Measurements from ENCODE around the gene CORO7. TPM values are rescaled to one million over a fixed set of nuclear protein-coding genes. Genes with fewer than 3 reads are reported as not detected.

The CORO7 gene
- polyA plus RNA-seq, 6 donors from 2014 or later, result 9.0 to 40.1 (median 20.7) TPM

DNA sequence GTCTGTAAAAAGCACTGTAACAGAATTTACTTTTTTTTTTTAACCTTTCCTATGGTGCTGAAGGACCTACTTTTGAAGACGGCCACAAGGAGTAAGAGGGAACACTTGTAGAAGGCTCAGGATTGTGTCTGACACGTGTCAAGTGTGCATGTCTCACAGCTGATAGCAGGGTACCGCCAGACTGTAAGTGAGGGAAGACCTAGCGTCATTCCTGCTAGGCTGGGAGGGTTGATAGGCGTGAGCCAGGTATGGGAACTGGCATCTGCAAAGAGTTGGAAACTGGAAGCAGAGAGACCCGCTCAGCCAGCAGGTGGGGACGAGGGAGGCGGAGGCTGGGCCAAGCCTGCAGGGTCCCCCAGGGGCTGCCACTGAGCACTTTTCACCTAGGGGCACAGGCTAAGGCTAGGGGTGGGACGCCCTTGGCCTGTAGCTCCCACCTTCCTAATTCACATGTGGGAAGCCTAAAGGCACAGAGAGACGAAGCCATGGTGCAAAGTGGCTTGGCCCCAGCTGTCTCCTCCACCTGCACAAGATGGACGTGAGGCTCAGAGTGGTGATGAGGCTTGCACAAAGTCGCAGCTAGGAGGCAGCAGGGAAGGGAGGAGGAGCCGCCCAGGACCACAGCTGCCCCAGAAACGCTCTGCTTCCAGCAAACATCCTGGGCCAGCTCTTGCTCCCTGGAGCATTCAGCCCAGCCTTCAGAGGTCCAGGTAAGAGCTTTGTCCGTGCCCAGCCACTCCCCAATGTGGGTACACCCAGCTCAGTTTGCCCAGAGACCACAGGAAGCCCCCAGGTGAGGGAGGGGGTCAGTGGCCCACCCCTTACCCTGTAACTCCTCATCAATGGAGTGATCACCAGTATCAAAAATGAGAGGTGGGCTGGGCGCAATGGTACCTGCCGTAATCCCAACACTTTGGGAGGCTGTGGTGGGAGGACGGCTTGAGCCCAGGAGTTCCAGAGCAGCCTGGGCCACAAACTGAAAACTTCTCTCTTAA is 25.8 kb downstream of the CORO7 start:
- peak overlapping the region in 2 of 8 donors; percentile 29 to 58 for H3K4me3 Mint-ChIP-seq
- no peaks in the 10 kb centered on the region for H3K27me3 Mint-ChIP-seq
- no peak for ATAC-seq (ENCODE audit: low read depth in 2 of 2)
- peaks cover 1 to 3% (median 2%) of the 10 kb centered on the region in 3 donors for H3K4me1 Mint-ChIP-seq
- peaks cover 3 to 4% of the 10 kb centered on the region in 2 donors for H3K36me3 Mint-ChIP-seq
- H3K27ac Mint-ChIP-seq, result peak overlapping the region in 3 of 6 donors; percentile 62 to 85 (median 84)
- DNase-seq, result no peak
- H3K9me3 Mint-ChIP-seq, result no peaks in the 10 kb centered on the region

DNA sequence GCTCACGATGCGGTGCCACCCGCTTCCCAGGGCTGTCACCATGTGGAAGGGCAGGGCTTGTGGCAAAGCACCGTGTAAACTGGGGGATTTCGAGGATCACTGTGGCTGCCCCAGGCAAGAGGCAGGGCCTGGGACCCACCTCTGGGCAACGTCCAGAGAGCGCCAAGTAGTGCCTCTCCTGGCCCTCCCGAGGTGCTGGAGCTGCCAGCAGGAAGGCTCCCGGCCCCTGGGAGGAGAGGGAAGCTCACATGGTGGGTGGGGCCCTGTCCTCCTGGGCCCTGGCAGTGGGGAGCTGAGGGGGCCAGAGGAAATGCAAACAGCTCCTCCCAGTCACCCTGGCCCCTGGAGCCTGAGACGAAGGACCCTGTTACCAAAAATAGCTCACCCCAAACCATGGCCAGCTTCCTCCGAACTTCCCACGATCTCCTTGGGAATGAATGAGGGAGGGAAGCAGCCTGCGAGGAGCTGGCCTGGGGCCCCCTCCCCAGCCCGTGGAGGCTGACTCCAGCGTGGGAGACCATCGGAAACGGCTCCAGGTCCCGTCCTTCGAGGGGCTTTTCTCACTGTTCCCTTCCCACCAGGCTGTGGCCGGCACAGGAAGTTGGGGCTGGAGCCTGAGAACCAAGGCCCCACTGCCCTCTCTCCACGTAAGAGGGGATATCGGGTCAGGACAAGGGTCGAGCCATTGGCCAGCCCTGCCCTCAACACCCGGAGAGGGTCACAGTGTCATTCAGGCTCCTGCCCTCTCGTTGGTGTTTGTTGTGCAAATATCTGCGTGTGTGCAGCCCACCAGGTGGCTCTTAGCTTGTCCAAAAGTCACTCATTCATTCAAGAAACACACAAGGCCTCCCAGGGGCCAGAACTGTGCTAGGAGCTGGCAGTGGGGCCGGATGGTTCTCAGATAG is 27.1 kb downstream of the CORO7 start:
- no peaks in the 10 kb centered on the region for H3K4me1 Mint-ChIP-seq
- H3K27ac Mint-ChIP-seq, result no peak overlapping the region
- DNase-seq, result no peak
- H3K4me3 Mint-ChIP-seq, result peak overlapping the region in 1 of 8 donors; percentile 29
- no peaks in the 10 kb centered on the region for H3K36me3 Mint-ChIP-seq
- H3K27me3 Mint-ChIP-seq, result no peaks in the 10 kb centered on the region
- H3K9me3 Mint-ChIP-seq, result no peaks in the 10 kb centered on the region
- ATAC-seq (ENCODE audit: low read depth in 2 of 2), result no peak

DNA sequence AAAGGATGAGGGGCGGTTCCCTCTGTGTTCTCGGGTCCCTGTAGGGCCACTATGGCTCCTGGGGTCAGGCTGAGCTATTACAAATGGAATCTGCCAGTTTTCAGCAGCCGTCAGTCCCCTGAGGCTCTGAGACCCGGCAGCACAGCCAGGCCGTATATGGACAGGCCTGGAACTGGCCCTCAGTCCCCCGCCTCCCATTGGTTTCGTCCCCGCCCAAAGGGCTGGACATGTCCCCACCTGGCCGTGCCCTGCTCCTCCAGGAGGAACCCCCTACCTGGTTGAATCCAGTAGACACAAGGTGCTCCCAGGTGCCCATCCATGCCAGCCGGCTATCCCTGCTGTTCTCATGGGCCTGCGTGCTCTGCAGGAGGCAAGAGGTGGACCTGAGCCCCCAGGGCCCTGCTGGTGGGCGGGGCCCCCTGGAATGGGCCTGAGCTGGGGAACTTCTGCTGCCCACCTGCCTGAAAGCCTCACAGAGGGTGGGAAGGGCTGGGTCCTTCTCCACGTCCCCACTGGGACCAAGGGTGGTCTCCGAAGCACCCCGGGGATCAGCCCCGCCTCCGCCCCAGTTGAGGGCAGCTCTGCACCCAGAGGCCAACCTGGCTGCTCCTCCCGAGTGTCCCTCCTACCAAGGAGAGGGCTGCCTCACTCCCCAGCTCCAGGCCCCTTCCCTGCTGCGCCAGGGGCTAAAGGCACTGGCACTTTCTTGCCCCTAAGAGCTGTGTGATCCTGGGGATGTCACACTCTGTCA is 27.9 kb downstream of the CORO7 start:
- Mint-ChIP-seq H3K27me3 (no peaks in the 10 kb centered on the region), H3K27ac (no peak overlapping the region), H3K4me3 (no peak overlapping the region), H3K36me3 (peaks cover 0 to 2% of the 10 kb centered on the region in 2 donors), H3K4me1 (peaks cover 0 to under 1% (median 0%) of the 10 kb centered on the region in 3 donors), H3K9me3 (no peaks in the 10 kb centered on the region)
- no peak for DNase-seq
- ATAC-seq (ENCODE audit: low read depth in 2 of 2), result no peak

DNA sequence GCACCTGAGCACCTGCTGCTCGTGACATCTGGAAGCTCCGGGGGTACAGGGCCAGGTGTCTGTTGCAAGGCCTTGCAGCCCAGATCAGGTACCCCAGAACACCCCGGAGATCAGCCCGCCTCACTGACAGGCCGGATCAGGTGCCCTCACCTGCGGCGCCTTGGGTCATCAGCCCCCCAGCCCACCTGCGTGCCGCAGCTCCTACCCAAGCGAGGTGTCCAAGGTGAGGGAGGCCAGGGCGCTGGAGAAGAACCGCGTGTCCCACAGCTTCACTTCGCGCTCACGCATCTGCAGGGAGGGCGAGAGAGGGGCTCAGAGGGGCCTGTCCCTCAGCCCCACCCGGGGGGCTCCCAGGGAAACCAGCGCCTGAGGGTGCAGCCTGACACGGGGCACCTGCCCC is 28.6 kb downstream of the CORO7 start:
- ATAC-seq (ENCODE audit: low read depth in 2 of 2) (no peak), DNase-seq (no peak)
- H3K4me3 Mint-ChIP-seq, result no peak overlapping the region
- H3K9me3 Mint-ChIP-seq, result no peaks in the 10 kb centered on the region
- peak overlapping the region in 1 of 6 donors; percentile 78 for H3K27ac Mint-ChIP-seq
- H3K4me1 Mint-ChIP-seq, result peaks cover 0 to 4% (median 0%) of the 10 kb centered on the region in 3 donors
- H3K36me3 Mint-ChIP-seq, result peaks cover 0 to 7% of the 10 kb centered on the region in 2 donors
- no peaks in the 10 kb centered on the region for H3K27me3 Mint-ChIP-seq

DNA sequence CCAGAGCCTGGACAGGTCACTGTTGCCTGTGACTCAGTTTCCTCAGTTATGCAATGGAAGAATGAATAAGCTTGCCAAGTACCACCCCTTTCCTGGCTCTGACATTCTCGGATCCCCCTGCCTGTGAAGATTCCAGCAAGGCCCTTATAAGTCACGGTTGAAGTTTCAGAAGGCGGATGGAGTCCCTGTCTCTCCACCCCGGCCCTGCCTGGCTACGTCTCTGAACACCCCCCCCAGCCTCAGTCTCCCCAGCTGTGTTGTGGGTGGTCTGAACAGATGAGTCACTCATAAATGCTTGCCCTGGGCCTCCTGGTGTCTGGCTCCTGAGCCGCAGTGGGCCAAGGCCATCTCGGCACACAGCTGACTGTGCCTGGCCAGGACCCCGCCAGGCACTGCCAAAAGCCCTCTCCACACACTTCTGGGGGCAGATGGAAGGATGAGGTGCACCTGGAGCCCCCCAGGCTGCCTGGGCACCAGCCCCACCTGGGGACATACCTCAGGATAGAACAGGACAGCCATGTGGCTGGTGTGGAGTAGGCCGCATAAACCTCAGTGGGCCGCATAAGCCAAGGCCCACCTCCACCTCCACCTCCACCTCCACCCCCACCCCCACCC is 29.3 kb downstream of the CORO7 start:
- Mint-ChIP-seq H3K4me3 (no peak overlapping the region), H3K27me3 (no peaks in the 10 kb centered on the region), H3K36me3 (peaks cover 0 to 7% of the 10 kb centered on the region in 2 donors), H3K27ac (peak overlapping the region in 2 of 6 donors; percentile 65 to 78), H3K4me1 (peaks cover 0 to 4% (median 0%) of the 10 kb centered on the region in 3 donors), H3K9me3 (no peaks in the 10 kb centered on the region)
- ATAC-seq (ENCODE audit: low read depth in 2 of 2), result no peak
- no peak for DNase-seq

DNA sequence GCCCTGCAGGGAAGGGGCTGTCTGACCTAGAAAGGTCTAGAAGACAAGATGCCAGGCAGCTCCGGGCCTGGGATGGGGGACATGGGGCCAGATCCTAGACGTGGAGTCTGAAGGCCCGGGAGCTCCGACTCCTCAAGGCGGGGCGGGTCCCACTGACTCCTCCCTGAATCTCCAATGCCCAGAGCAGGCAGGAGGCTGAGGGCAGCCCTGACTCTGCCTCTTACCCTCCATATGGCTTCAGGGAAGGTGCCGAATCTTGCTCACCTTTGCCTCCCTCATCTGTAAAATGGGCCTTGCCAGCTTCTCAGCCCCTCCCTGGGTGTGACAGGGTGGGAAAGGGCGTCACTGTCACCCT is 30.0 kb downstream of the CORO7 start:
- no peaks in the 10 kb centered on the region for H3K27me3 Mint-ChIP-seq
- H3K4me1 Mint-ChIP-seq, result peaks cover 0 to 4% (median 0%) of the 10 kb centered on the region in 3 donors
- peaks cover 0 to 7% of the 10 kb centered on the region in 2 donors for H3K36me3 Mint-ChIP-seq
- ATAC-seq (ENCODE audit: low read depth in 2 of 2) (no peak), DNase-seq (no peak)
- H3K4me3 Mint-ChIP-seq, result no peak overlapping the region
- no peaks in the 10 kb centered on the region for H3K9me3 Mint-ChIP-seq
- peak overlapping the region in 1 of 6 donors; percentile 78 for H3K27ac Mint-ChIP-seq

DNA sequence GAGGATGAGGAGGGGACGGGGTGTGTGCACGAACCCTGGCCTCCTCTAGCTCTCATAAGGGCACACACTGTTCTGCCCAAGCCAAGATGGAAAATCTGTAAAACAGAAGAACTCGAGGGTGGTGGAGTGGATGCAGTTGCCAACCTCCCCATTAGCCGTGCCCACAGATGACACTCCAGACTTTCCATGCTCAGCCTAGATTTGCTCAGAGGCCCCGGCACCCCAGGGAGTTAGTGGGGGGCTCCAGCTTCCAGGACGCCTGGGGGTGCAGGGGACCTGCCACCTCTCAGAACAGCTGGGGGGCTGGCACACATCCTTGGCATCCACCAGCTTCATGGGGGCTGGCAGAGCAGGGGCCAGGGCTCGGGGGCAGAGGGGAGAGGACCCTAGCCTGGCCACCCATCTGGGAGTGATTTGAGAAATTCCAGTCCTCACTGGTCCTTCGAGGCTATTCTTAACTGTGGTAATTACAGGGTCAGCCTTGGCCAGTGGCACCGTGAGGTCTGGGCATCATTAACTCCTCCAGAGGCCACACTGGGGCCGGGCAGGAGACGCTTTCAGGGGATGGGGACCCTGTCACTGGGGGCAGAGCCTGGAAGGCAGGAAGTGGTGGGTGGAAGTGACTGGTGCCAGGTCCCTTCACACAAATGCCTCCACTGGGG is 30.5 kb downstream of the CORO7 start:
- Mint-ChIP-seq H3K9me3 (no peaks in the 10 kb centered on the region), H3K27me3 (no peaks in the 10 kb centered on the region), H3K4me3 (peak overlapping the region in 1 of 8 donors; percentile 66), H3K4me1 (peaks cover 0 to 4% (median 0%) of the 10 kb centered on the region in 3 donors), H3K36me3 (peaks cover 0 to 7% of the 10 kb centered on the region in 2 donors), H3K27ac (peak overlapping the region in 2 of 6 donors; percentile 78 to 86)
- no peak for ATAC-seq (ENCODE audit: low read depth in 2 of 2)
- no peak for DNase-seq

DNA sequence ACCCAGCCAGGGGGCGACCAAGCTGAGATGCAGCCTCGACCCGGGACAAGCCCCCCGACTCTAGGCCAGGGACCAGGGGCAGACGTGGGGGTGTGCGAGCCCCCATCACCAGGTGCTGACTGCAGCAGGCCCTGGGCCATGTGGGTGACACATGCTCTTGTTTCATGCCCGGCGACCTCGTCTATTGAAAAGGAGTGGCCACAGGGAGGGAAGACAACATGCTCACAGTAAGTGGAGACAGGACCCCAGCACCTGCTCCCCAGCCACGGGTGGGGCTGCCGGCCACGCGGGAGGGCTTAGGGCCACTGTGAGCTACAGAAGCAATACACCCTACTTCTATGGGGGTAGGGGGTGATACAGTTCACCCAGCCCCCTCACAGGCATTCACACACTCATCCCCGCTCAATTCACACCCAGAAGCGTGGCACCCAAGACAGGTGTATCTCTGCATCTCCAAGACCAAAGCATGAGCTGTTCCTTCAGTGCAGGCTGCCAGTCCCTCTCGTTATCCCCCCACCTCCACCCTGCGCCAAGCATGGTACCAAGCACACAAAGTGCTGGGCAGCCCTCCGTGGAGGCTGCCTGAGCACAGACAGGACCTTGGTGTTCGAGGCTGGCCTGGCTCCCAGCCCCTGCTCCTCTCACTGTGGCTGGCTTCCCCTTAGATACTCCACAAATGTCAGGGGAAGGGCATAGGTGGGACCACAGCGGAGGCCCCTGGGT is 31.2 kb downstream of the CORO7 start:
- ATAC-seq (ENCODE audit: low read depth in 2 of 2) (no peak), DNase-seq (no peak)
- peaks cover 0 to 4% (median 2%) of the 10 kb centered on the region in 3 donors for H3K4me1 Mint-ChIP-seq
- peaks cover 0 to 7% of the 10 kb centered on the region in 2 donors for H3K36me3 Mint-ChIP-seq
- H3K27me3 Mint-ChIP-seq, result no peaks in the 10 kb centered on the region
- peak overlapping the region in 3 of 6 donors; percentile 47 to 86 (median 78) for H3K27ac Mint-ChIP-seq
- peak overlapping the region in 1 of 8 donors; percentile 66 for H3K4me3 Mint-ChIP-seq
- no peaks in the 10 kb centered on the region for H3K9me3 Mint-ChIP-seq

DNA sequence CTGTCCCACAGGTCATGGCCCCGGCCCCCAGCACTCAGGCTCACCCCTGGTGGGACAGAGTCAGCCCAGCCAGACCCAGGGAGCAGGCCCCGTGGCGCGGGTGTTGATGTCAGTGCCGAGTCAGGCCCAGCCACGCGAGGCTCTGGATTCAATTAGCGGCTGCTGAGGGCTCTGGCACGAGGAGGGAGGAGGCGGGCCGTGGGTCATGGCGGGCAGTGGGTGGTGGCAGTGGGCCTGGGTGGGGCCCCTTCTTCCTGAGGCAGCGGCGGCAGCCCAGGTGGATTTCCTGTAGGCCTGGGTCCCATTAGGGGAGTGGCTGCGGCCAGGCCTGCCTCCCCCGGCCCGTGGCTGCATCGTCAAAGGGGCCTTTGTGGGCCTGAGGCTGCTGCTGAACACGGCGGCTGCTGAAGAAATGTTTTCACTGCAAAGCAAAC is 31.9 kb downstream of the CORO7 start:
- peaks cover 0 to 7% of the 10 kb centered on the region in 2 donors for H3K36me3 Mint-ChIP-seq
- H3K4me1 Mint-ChIP-seq, result peaks cover 0 to 4% (median 4%) of the 10 kb centered on the region in 3 donors
- no peak for ATAC-seq (ENCODE audit: low read depth in 2 of 2)
- H3K27ac Mint-ChIP-seq, result peak overlapping the region in 1 of 6 donors; percentile 36
- no peak overlapping the region for H3K4me3 Mint-ChIP-seq
- DNase-seq, result no peak
- H3K9me3 Mint-ChIP-seq, result no peaks in the 10 kb centered on the region
- H3K27me3 Mint-ChIP-seq, result no peaks in the 10 kb centered on the region

DNA sequence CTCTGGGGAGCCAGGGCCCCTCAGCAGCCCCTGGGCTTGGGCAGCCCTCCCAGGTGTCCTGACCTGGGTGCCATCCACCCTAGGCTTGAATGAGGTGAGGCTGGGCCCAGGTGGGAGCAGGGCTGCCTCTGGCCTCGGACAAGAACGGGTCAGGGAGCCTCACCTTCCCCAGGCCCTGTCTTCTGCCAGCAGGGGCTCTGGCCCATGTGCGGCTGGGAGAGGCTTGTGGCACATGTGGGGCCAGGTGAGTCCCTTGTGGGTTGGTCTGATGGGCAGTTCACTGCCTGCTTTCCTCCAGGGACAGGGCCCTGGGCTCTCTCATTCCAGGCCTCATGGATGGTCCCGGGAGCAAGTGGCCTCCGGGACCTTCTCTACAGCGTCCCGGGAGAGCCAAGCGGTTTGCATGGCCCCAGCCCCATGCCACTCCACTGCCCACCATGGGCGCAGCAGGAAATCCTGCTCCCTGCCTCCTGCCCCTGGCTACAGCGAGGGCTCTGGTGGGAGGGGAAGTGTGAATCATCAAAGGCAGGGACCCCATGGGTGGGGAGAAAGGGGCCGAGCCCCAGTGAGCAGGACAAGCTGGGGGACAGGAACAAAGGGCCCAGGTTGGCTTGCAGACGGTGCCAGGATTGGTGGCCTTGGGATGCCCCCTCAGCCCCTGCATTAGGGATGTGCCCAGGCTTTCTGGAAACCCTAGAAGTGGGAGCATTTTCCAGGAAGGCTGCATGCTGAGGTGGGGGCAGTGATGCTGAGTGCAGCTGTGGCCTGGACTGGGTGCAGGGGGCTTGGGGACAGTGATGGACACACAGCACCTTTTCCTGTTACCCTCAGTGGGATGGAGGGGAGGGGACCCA is 32.6 kb downstream of the CORO7 start:
- DNase-seq, result no peak
- Mint-ChIP-seq H3K4me1 (peaks cover 0 to 4% (median 4%) of the 10 kb centered on the region in 3 donors), H3K27me3 (no peaks in the 10 kb centered on the region), H3K9me3 (no peaks in the 10 kb centered on the region), H3K4me3 (peak overlapping the region in 1 of 8 donors; percentile 42), H3K36me3 (peaks cover 0 to 7% of the 10 kb centered on the region in 2 donors), H3K27ac (peak overlapping the region in 1 of 6 donors; percentile 78)
- ATAC-seq (ENCODE audit: low read depth in 2 of 2), result no peak
